GM23338 (cell line): ENCODE data around the gene C10orf90.

Experiments used
- CREB1 ChIP-seq: fragments of 250-450 bp; sonication (Bioruptor Pico); IDR thresholded peaks from 2 replicates; pipeline ENCODE4 v1.5.0; 2020; ENCODE audit warnings: low read depth, mild to moderate bottlenecking, moderate library complexity
- CTCF ChIP-seq, 2 experiments: fragments of 200-600 bp in 1 of 2; sonication (generic) in 1 of 2; conservative IDR thresholded peaks; 2 replicates each; pipeline versions ENCODE4 v1.5.1 to v1.6.1; 2016 to 2017; ENCODE audit warnings: antibody characterized with exemption in 2 of 2, low read depth in 2 of 2, mild to moderate bottlenecking in 2 of 2, moderate library complexity in 1 of 2
- EZH2 ChIP-seq: fragments of 200-600 bp; sonication (generic); IDR thresholded peaks from one replicate; pipeline ENCODE4 v1.8.0; 2017; ENCODE audit warnings: antibody characterized with exemption, mild to moderate bottlenecking, low read depth; ENCODE audit not compliant: unreplicated experiment
- EZH2phosphoT487 ChIP-seq: fragments of 200-600 bp; sonication (generic); IDR thresholded peaks from one replicate; pipeline ENCODE4 v1.8.1; 2018; ENCODE audit warnings: antibody characterized with exemption; ENCODE audit not compliant: unreplicated experiment
- JUNB ChIP-seq: IDR thresholded peaks from one replicate; pipeline ENCODE4 v1.6.1; 2016; ENCODE audit warnings: antibody characterized with exemption; ENCODE audit not compliant: unreplicated experiment
- NANOG ChIP-seq: IDR thresholded peaks from 2 replicates; pipeline ENCODE4 v1.6.1; 2016; ENCODE audit warnings: antibody characterized with exemption, borderline replicate concordance
- POLR2AphosphoS5 ChIP-seq: IDR thresholded peaks from 2 replicates; pipeline ENCODE4 v1.6.1; 2016; ENCODE audit warnings: antibody characterized with exemption, low read depth
- REST ChIP-seq: IDR thresholded peaks from one replicate; pipeline ENCODE4 v1.6.1; 2018; ENCODE audit warnings: antibody characterized with exemption; ENCODE audit not compliant: unreplicated experiment
- STAT1 ChIP-seq: IDR thresholded peaks from one replicate; pipeline ENCODE4 v1.6.1; 2016; ENCODE audit warnings: antibody characterized with exemption; ENCODE audit not compliant: unreplicated experiment
- TF ChIP-seq, protein P1 (sequence below): fragments of 250-450 bp; sonication (Bioruptor Pico); IDR thresholded peaks from 2 replicates; pipeline ENCODE4 v1.5.0; 2020; ENCODE audit warnings: mild to moderate bottlenecking, moderate library complexity

DNA sequence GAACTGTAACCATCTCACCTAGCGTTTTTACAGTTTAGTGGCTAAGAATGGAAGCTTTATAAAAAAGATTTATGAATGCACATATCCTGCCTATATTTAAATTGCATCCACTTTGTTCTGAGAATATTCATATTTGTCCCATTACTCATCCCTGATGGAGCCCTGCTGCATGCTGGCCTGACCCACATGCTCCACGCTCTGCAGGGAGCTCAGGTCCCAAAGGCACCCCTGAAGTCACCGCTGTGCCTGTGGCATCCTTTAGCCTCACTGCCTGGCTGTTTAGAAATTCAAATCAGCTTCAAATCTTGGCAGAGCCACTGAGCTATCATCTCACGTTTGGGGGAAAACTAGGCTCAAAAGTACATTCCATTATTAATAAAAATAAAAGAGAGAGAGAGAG lies 24.4 kb downstream of the C10orf90 start:
- TF ChIP-seq CTCF (conservative IDR thresholded peaks at IDR 0.05; ENCODE audit: low read depth in 2 of 2) (no peak), JUNB (no peak), POLR2AphosphoS5 (no peak), EZH2phosphoT487 (no peak), EZH2 (no peak), STAT1 (no peak), CREB1 (CRISPR knock-in tag) (no peak), REST (no peak), NANOG (no peak)
- TF ChIP-seq, protein P1, sequence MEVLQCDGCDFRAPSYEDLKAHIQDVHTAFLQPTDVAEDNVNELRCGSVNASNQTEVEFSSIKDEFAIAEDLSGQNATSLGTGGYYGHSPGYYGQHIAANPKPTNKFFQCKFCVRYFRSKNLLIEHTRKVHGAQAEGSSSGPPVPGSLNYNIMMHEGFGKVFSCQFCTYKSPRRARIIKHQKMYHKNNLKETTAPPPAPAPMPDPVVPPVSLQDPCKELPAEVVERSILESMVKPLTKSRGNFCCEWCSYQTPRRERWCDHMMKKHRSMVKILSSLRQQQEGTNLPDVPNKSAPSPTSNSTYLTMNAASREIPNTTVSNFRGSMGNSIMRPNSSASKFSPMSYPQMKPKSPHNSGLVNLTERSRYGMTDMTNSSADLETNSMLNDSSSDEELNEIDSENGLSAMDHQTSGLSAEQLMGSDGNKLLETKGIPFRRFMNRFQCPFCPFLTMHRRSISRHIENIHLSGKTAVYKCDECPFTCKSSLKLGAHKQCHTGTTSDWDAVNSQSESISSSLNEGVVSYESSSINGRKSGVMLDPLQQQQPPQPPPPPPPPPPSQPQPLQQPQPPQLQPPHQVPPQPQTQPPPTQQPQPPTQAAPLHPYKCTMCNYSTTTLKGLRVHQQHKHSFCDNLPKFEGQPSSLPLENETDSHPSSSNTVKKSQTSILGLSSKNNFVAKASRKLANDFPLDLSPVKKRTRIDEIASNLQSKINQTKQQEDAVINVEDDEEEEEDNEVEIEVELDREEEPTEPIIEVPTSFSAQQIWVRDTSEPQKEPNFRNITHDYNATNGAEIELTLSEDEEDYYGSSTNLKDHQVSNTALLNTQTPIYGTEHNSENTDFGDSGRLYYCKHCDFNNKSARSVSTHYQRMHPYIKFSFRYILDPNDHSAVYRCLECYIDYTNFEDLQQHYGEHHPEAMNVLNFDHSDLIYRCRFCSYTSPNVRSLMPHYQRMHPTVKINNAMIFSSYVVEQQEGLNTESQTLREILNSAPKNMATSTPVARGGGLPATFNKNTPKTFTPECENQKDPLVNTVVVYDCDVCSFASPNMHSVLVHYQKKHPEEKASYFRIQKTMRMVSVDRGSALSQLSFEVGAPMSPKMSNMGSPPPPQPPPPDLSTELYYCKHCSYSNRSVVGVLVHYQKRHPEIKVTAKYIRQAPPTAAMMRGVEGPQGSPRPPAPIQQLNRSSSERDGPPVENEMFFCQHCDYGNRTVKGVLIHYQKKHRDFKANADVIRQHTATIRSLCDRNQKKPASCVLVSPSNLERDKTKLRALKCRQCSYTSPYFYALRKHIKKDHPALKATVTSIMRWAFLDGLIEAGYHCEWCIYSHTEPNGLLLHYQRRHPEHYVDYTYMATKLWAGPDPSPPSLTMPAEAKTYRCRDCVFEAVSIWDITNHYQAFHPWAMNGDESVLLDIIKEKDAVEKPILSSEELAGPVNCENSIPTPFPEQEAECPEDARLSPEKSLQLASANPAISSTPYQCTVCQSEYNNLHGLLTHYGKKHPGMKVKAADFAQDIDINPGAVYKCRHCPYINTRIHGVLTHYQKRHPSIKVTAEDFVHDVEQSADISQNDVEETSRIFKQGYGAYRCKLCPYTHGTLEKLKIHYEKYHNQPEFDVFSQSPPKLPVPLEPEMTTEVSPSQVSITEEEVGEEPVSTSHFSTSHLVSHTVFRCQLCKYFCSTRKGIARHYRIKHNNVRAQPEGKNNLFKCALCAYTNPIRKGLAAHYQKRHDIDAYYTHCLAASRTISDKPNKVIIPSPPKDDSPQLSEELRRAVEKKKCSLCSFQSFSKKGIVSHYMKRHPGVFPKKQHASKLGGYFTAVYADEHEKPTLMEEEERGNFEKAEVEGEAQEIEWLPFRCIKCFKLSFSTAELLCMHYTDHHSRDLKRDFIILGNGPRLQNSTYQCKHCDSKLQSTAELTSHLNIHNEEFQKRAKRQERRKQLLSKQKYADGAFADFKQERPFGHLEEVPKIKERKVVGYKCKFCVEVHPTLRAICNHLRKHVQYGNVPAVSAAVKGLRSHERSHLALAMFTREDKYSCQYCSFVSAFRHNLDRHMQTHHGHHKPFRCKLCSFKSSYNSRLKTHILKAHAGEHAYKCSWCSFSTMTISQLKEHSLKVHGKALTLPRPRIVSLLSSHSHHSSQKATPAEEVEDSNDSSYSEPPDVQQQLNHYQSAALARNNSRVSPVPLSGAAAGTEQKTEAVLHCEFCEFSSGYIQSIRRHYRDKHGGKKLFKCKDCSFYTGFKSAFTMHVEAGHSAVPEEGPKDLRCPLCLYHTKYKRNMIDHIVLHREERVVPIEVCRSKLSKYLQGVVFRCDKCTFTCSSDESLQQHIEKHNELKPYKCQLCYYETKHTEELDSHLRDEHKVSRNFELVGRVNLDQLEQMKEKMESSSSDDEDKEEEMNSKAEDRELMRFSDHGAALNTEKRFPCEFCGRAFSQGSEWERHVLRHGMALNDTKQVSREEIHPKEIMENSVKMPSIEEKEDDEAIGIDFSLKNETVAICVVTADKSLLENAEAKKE (CRISPR knock-in tag), result no peak
